ENCODE measurements around the gene TLK2.

Gene TLK2

GRCh38 chr17:62657690-62658089 is 179.1 kb downstream of the TLK2 start:
- no peak for TF ChIP-seq CTCF (IDR thresholded peaks at IDR 0.05; ENCODE audit: control insufficient read depth, extremely low read depth, insufficient read depth)
- DNase-seq (ENCODE audit: low read depth), result no peak
- no peak overlapping the region for H3K4me3 ChIP-seq (ENCODE audit: low read depth, low read length)

GRCh38 chr17:62658136-62658920 is 179.7 kb downstream of the TLK2 start:
- no peak for TF ChIP-seq CTCF (IDR thresholded peaks at IDR 0.05; ENCODE audit: control insufficient read depth, extremely low read depth, insufficient read depth)
- no peak for DNase-seq (ENCODE audit: low read depth)

GRCh38 chr17:62660629-62661118 is 182.0 kb downstream of the TLK2 start:
- TF ChIP-seq CTCF (IDR thresholded peaks at IDR 0.05; ENCODE audit: control insufficient read depth, extremely low read depth, insufficient read depth), result no peak
- no peak overlapping the region for H3K4me3 ChIP-seq (ENCODE audit: low read depth, low read length)
- DNase-seq (ENCODE audit: low read depth), result no peak

More at GRCh38 chr17:62658136-62658920, 179.7 kb downstream of the TLK2 start:
- no peak overlapping the region for H3K4me3 ChIP-seq (ENCODE audit: low read depth, low read length)

- no peak for TF ChIP-seq CTCF (IDR thresholded peaks at IDR 0.05; ENCODE audit: control insufficient read depth, extremely low read depth, insufficient read depth)
- no peak for DNase-seq (ENCODE audit: low read depth)
- H3K4me3 ChIP-seq (ENCODE audit: low read depth, low read length), result no peak overlapping the region
Measured at GRCh38 chr17:62661337-62661736, 182.7 kb downstream of the TLK2 start.

DNA sequence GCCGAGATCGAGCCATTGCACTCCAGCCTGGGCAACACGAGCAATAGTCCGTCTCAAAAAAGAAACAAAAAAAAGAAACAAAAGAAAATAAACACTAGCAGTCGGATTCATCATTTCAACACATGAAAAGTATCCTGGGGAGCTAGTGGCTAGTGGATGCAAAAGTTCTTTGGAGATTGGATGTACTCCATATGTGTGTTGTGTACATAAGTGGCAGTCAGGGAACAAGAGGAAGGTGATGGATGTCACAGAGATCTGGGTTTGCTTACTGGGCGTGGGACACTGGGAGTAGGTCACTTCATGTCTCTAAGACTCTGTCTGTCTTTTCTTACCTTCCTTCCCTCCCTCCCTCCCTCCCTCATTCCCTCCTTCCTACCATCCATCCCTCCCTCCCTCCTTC is 184.2 kb downstream of the TLK2 start:
- no peak for DNase-seq (ENCODE audit: low read depth)
- no peak for TF ChIP-seq CTCF (IDR thresholded peaks at IDR 0.05; ENCODE audit: control insufficient read depth, extremely low read depth, insufficient read depth)
- H3K4me3 ChIP-seq (ENCODE audit: low read depth, low read length), result no peak overlapping the region

Data from LNCaP clone FGC (cell line).